ENCODE measurements around the gene GPR108. TPM values are rescaled to one million over a fixed set of nuclear protein-coding genes. Genes with fewer than 3 reads are reported as not detected.
"Not testable (repeated sequence)": the region's sequence is repeated elsewhere in the genome, so short reads cannot be mapped to it uniquely, and the experiment has no call there.

The GPR108 gene
- total RNA-seq, 1 donor from 2014 or later: 69.1 TPM

GRCh38 chr19:6751189-6751588, 13.8 kb upstream of the GPR108 start:
- peaks cover 3% of the 10 kb centered on the region for H3K27me3 Mint-ChIP-seq (ENCODE audit: unreplicated experiment)

GRCh38 chr19:6750062-6750461, 12.7 kb upstream of the GPR108 start:
- Mint-ChIP-seq H3K27me3 (ENCODE audit: unreplicated experiment) (peaks cover 3% of the 10 kb centered on the region), H3K4me3 (ENCODE audit: unreplicated experiment) (peak overlapping the region; percentile 71), H3K4me1 (ENCODE audit: unreplicated experiment) (no peaks in the 10 kb centered on the region), H3K36me3 (ENCODE audit: low read depth, unreplicated experiment) (peaks cover 23% of the 10 kb centered on the region), H3K9me3 (ENCODE audit: unreplicated experiment) (no peaks in the 10 kb centered on the region), H3K27ac (ENCODE audit: unreplicated experiment) (no peak overlapping the region)
- DNase-seq (ENCODE audit: low spot score): no peak
- TF ChIP-seq CTCF (IDR thresholded peaks at IDR 0.05; ENCODE audit: unreplicated experiment): no peak

More at GRCh38 chr19:6751189-6751588, 13.8 kb upstream of the GPR108 start:
- Mint-ChIP-seq H3K4me1 (ENCODE audit: unreplicated experiment) (no peaks in the 10 kb centered on the region), H3K27ac (ENCODE audit: unreplicated experiment) (no peak overlapping the region), H3K36me3 (ENCODE audit: low read depth, unreplicated experiment) (peaks cover 16% of the 10 kb centered on the region), H3K9me3 (ENCODE audit: unreplicated experiment) (no peaks in the 10 kb centered on the region), H3K4me3 (ENCODE audit: unreplicated experiment) (peak overlapping the region; percentile 37)
- TF ChIP-seq CTCF (IDR thresholded peaks at IDR 0.05; ENCODE audit: unreplicated experiment): no peak
- DNase-seq (ENCODE audit: low spot score): no peak

- H3K4me1 Mint-ChIP-seq (ENCODE audit: unreplicated experiment); DNase-seq (ENCODE audit: low spot score); H3K9me3 Mint-ChIP-seq (ENCODE audit: unreplicated experiment); H3K27ac Mint-ChIP-seq (ENCODE audit: unreplicated experiment); H3K27me3 Mint-ChIP-seq (ENCODE audit: unreplicated experiment); H3K4me3 Mint-ChIP-seq (ENCODE audit: unreplicated experiment): not testable (repeated sequence)
- peaks cover 33% of the 10 kb centered on the region for H3K36me3 Mint-ChIP-seq (ENCODE audit: low read depth, unreplicated experiment)
Measured at GRCh38 chr19:6748543-6748942, 11.2 kb upstream of the GPR108 start.

GRCh38 chr19:6745965-6746364, 8.6 kb upstream of the GPR108 start:
- no peak overlapping the region for H3K27ac Mint-ChIP-seq (ENCODE audit: unreplicated experiment)
- no peaks in the 10 kb centered on the region for H3K4me1 Mint-ChIP-seq (ENCODE audit: unreplicated experiment)
- H3K36me3 Mint-ChIP-seq (ENCODE audit: low read depth, unreplicated experiment): peaks cover 30% of the 10 kb centered on the region
- peaks cover 4% of the 10 kb centered on the region for H3K27me3 Mint-ChIP-seq (ENCODE audit: unreplicated experiment)
- H3K4me3 Mint-ChIP-seq (ENCODE audit: unreplicated experiment): peak overlapping the region; percentile 44
- no peaks in the 10 kb centered on the region for H3K9me3 Mint-ChIP-seq (ENCODE audit: unreplicated experiment)
- no peak for TF ChIP-seq CTCF (IDR thresholded peaks at IDR 0.05; ENCODE audit: unreplicated experiment)
- no peak for DNase-seq (ENCODE audit: low spot score)

GRCh38 chr19:6744381-6745301, 7.3 kb upstream of the GPR108 start:
- TF ChIP-seq CTCF (IDR thresholded peaks at IDR 0.05; ENCODE audit: unreplicated experiment): no peak
- Mint-ChIP-seq H3K27me3 (ENCODE audit: unreplicated experiment) (peaks cover 4% of the 10 kb centered on the region), H3K36me3 (ENCODE audit: low read depth, unreplicated experiment) (peaks cover 27% of the 10 kb centered on the region), H3K9me3 (ENCODE audit: unreplicated experiment) (no peaks in the 10 kb centered on the region), H3K4me1 (ENCODE audit: unreplicated experiment) (no peaks in the 10 kb centered on the region), H3K4me3 (ENCODE audit: unreplicated experiment) (peak overlapping the region; percentile 39), H3K27ac (ENCODE audit: unreplicated experiment) (no peak overlapping the region)
- DNase-seq (ENCODE audit: low spot score): no peak

All from endothelial cell (in vitro differentiated cells).